ENCODE measurements around the gene PAIP1.
A peak's percentile ranks its signal among the peaks of the same experiment; 100 is the strongest.
"Not testable (repeated sequence)": the region's sequence is repeated elsewhere in the genome, so short reads cannot be mapped to it uniquely, and the experiment has no call there.

PAIP1 gene

DNA sequence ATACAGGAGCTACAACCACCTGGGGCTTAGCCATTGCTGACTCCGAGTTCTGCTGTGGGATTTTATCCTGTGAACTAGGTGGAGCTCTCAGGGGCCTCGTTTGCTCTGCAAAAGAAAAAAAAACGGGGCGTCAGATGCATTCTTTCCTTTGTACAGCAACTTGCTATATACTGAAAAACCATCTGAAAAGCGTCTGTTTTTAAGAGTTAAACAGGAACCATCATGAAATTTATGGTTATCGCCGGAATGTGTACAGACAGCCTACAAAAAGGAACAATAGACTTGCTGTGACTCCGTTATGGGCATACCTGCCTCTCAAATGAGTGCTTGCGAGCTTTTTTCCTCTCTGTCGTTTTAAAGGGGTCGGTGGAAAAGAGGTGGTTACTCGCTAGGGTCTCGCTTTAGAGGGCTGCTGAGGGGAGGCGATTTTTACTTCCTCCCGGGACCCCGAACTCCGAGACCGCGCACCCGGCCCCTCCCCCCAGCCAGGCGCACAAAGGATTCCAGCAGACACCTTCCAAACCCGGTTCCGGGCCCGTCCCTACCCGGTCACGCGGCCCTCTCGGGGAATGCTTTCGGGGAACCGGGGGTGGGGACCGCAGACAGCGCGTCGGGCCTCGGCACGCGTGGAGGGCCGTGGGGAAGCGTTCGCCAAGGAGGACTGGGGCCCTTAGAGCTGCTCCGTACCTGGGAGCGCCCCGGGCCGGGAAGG is 826 bp downstream of the PAIP1 start:
- Mint-ChIP-seq H3K36me3 (no peaks in the 10 kb centered on the region), H3K9me3 (no peaks in the 10 kb centered on the region), H3K4me1 (peaks cover 10% of the 10 kb centered on the region), H3K4me3 (no peak overlapping the region), H3K27ac (peak overlapping the region; percentile 92), H3K27me3 (no peaks in the 10 kb centered on the region)

DNA sequence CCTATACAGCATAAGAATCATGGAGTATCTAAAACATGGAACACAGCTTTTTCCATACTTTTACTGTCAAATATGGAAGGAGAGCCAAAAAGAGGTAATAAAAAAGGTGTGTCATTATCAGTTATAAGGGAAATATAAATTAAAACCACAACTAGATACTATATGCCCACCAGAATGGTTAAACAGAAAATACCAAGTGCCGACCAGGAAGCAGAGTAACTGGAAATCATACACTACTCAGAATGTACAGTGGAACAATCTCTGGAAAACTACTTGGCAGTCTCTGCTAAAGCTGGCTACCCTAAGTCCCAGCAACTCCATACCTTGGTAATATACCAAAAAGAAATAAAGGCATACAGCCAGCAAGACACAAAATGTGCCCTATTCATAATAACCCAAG is 2.4 kb downstream of the PAIP1 start:
- Mint-ChIP-seq H3K4me1 (peaks cover 10% of the 10 kb centered on the region), H3K27ac (no peak overlapping the region), H3K36me3 (no peaks in the 10 kb centered on the region), H3K27me3 (no peaks in the 10 kb centered on the region), H3K9me3 (no peaks in the 10 kb centered on the region), H3K4me3 (no peak overlapping the region)

DNA sequence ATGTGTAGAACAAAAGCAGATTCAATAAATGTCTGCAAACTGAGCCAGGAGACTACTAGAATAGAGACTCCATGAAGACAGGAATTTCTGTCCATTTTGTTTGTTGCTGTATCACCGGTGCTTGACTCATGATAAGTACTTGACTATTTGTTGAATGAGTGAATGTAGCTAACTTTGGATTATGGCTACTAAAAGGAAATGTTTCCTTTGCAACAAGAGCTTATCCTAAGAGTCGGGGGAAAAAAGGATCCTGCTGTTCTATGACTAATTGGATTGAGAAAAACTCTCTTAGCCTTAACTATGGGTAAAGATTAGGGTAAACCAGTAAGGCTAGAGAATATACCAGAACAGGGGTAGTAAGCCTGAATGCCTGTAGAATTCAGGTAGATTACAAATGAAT is 3.5 kb downstream of the PAIP1 start:
- Mint-ChIP-seq H3K4me3 (no peak overlapping the region), H3K27ac (no peak overlapping the region), H3K27me3 (no peaks in the 10 kb centered on the region), H3K36me3 (peaks cover 3% of the 10 kb centered on the region), H3K4me1 (peaks cover 13% of the 10 kb centered on the region), H3K9me3 (no peaks in the 10 kb centered on the region)

DNA sequence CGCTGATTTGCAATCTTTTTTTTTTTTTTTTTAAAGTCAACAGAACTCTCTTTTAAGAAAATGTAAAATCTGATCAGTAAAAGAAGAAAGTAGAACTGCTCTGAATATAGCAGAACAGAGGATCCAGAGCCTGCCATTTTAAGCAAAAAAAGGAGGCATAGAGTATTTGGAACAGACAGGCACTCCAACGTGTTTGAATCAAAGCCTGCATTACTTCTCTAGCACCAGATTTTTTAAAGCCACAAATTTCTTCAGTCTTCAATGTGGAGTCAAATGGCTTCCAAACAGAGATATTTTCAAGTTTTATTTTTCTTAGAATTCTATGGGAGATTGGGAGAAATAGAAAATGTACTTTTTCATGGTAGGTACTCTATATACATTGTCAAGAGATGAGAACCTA is 5.1 kb downstream of the PAIP1 start:
- Mint-ChIP-seq H3K4me3 (no peak overlapping the region), H3K27ac (no peak overlapping the region), H3K9me3 (no peaks in the 10 kb centered on the region), H3K4me1 (peaks cover 12% of the 10 kb centered on the region), H3K36me3 (peaks cover 6% of the 10 kb centered on the region), H3K27me3 (no peaks in the 10 kb centered on the region)

DNA sequence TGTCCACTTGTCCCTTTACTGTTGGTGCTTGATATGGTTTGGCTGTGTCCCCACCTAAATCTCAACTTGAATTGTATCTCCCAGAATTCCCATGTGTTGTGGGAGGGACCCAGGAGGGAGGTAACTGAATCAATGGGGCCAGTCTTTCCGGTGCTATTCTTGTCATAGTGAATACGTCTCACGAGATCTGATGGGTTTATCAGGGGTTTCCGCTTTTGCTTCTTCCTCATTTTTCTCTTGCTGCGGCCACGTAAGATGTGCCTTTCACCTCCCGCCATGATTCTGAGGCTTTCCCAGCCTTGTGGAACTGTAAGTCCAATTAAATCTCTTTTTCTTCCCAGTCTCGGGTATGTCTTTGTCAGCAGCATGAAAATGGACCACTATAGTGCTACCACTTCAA is 7.6 kb downstream of the PAIP1 start:
- not testable (repeated sequence) for H3K9me3 Mint-ChIP-seq, H3K27ac Mint-ChIP-seq, H3K4me3 Mint-ChIP-seq, H3K27me3 Mint-ChIP-seq
- Mint-ChIP-seq H3K36me3 (peaks cover 14% of the 10 kb centered on the region), H3K4me1 (peaks cover 24% of the 10 kb centered on the region)

DNA sequence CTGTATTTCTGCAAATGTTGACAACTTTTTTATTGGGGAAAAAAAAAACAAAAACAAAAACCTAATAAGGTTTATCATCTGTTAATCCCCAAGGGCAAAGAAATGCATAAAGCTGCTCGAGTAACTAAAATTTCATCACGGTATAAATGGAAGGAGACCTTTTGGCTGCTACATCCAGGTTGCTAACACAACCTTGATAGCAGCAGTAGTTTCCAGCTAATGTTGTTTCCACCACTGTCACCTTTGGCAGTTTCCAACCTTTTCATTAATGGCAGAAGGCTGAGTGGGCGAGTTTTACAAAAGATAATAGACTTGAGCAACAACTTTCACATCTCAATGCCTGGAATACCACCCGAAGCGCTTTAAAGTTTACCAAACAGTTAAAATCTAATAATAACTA is 8.5 kb downstream of the PAIP1 start:
- H3K9me3 Mint-ChIP-seq = no peaks in the 10 kb centered on the region
- peaks cover 26% of the 10 kb centered on the region for H3K4me1 Mint-ChIP-seq

DNA sequence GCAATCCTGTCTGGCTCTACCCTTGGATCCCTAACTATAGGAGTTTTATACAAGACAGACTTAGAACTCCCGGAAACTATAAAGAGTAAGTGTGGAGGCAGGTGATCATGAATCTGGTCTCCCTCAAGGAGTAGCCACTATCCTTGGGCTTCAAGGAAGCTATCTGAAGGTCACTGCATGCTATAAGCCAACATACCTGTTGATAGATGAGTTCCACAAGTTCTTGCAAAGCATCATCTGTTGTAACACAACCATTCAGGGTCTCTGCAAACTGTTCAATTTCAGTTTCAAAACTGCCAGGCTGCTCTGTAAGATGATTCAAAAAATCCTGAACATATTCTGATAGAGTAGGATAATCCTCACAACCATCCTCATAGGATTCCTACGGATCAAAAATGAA is 9.3 kb downstream of the PAIP1 start:
- H3K36me3 Mint-ChIP-seq = peaks cover 18% of the 10 kb centered on the region

More for the DNA sequence above, 8.5 kb downstream of the PAIP1 start:
- Mint-ChIP-seq H3K27ac (no peak overlapping the region), H3K4me3 (no peak overlapping the region), H3K36me3 (peaks cover 17% of the 10 kb centered on the region), H3K27me3 (no peaks in the 10 kb centered on the region)

DNA sequence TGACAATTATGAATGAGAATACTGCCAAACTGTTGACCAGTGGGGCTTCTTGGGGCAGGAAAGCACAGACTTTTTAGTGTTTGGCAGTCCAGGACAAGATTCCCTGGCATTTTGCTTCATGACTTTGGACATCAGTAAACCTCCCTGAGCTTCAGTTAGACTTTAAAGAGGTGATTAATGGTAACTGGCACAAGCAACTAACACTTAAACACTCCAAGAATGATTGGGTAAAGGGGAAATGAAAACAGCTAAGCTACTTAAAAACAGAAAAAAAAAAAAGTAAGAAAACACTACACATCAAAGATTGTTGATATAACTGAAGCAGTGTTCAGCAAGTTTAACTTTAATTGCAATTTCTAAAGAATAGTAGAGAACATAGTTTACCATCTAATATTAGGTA is 13.4 kb downstream of the PAIP1 start:
- Mint-ChIP-seq H3K27ac (no peak overlapping the region), H3K4me3 (no peak overlapping the region), H3K36me3 (peaks cover 18% of the 10 kb centered on the region)

More for the DNA sequence above, 9.3 kb downstream of the PAIP1 start:
- H3K27me3 Mint-ChIP-seq = no peaks in the 10 kb centered on the region
- H3K4me1 Mint-ChIP-seq = peaks cover 26% of the 10 kb centered on the region
- H3K4me3 Mint-ChIP-seq = no peak overlapping the region
- H3K9me3 Mint-ChIP-seq = no peaks in the 10 kb centered on the region
- no peak overlapping the region for H3K27ac Mint-ChIP-seq

DNA sequence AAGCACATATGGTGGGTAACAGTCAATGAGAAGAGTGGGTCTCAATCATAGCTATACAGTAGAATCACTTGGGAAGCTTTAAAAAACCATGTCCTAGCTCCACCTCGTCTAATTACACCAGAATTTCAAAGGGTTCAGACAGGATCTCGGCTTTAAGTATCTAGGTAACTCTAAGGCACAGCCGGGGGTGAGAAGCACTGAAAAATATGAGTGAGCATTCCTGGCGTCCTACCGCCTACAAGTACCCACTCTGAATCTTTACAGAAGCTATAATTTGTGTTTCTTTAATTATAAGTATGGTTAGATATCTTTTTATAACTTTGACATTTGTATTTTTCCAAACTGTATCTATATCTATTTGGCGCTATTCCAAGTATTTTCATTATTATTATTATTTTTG is 16.1 kb downstream of the PAIP1 start:
- peaks cover 21% of the 10 kb centered on the region for H3K4me1 Mint-ChIP-seq
- no peaks in the 10 kb centered on the region for H3K9me3 Mint-ChIP-seq
- H3K4me3 Mint-ChIP-seq = no peak overlapping the region
- peaks cover 19% of the 10 kb centered on the region for H3K36me3 Mint-ChIP-seq
- H3K27me3 Mint-ChIP-seq = no peaks in the 10 kb centered on the region
- no peak overlapping the region for H3K27ac Mint-ChIP-seq

More for the DNA sequence above, 13.4 kb downstream of the PAIP1 start:
- Mint-ChIP-seq H3K9me3 (no peaks in the 10 kb centered on the region), H3K27me3 (no peaks in the 10 kb centered on the region), H3K4me1 (peaks cover 27% of the 10 kb centered on the region)

DNA sequence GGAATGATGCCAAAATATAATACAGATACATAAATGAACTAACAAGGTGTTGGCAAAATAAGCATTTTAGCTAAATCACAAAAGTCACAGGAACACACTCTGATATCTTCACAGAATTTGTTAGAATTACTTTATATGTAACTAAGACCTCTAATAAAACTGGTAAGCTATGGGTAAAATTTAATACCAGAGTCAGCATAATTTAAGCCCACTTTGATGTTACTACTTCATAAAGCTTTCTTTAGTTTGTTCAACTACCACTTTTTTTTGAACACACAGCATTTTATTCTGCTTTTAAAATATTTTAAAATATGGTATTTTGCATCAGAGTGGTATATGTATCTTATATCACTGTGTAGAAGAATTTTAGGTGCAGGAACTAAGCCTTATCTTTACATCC is 19.9 kb downstream of the PAIP1 start:
- H3K27me3 Mint-ChIP-seq = no peaks in the 10 kb centered on the region
- H3K4me3 Mint-ChIP-seq = no peak overlapping the region
- no peak overlapping the region for H3K27ac Mint-ChIP-seq
- peaks cover 22% of the 10 kb centered on the region for H3K36me3 Mint-ChIP-seq
- no peaks in the 10 kb centered on the region for H3K9me3 Mint-ChIP-seq
- H3K4me1 Mint-ChIP-seq = peaks cover 23% of the 10 kb centered on the region

DNA sequence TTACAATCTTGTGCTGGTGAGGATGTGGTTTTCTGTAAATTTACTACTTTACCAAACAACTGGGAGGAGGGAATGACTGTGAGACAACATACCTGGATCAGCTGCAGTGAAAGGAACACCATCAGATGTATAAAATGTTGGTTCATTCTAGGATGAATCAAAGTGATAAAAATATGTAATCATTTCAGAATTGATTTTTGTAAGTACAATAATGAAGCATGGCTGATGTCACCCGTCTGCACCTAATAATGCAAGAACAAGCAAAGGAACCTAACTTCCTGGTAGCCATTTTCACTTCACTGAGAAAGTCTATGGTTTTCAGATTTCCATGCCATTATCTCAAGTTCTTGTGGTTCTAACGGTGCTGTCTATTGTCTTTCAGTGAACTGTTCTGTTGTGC is 23.2 kb downstream of the PAIP1 start:
- H3K27ac Mint-ChIP-seq = peak overlapping the region; percentile 35
- H3K36me3 Mint-ChIP-seq = peaks cover 27% of the 10 kb centered on the region
- H3K4me1 Mint-ChIP-seq = peaks cover 17% of the 10 kb centered on the region
- no peaks in the 10 kb centered on the region for H3K27me3 Mint-ChIP-seq
- H3K9me3 Mint-ChIP-seq = no peaks in the 10 kb centered on the region
- H3K4me3 Mint-ChIP-seq = no peak overlapping the region

DNA sequence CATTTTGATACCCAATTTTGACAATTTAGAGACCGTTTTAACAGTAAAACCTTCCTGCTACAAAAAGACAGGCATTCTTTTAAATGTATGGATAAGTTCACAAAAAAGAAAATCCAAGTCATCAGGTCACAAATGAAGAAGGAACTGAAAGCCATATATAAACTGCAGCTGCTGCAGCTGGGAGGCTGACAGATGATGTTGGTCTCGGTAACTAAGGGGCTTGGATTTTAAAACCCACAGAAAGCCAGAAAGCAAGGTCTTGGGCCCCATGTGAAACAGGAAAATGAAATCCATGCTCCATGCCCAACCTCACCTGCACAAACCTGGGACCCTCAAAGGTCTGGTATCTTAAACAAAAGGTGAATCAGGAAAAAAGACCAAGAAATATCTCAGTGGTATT is 26.2 kb downstream of the PAIP1 start:
- peaks cover 20% of the 10 kb centered on the region for H3K4me1 Mint-ChIP-seq
- H3K9me3 Mint-ChIP-seq = no peaks in the 10 kb centered on the region
- H3K4me3 Mint-ChIP-seq = no peak overlapping the region
- H3K27ac Mint-ChIP-seq = no peak overlapping the region
- peaks cover 29% of the 10 kb centered on the region for H3K36me3 Mint-ChIP-seq
- H3K27me3 Mint-ChIP-seq = no peaks in the 10 kb centered on the region

DNA sequence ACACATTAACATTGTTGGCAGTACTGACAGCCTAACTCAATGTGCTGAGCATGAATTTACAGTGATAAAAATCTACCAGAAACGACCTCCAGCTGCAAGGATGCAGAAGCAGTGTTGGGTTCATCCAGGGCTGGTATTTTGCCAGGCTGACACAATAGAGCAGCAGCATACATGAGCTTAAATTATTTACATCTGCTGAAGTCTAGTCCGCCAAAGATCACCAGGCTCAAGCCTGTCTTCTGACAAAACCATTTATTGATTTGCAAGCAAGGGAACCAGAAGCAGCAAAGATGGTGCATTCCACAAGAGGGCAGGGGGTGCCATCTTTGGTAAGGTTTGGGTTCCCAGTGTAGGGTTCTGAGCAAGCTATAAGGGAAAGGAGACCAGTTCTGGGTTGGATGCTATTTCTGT is 33.2 kb downstream of the PAIP1 start:
- peaks cover 4% of the 10 kb centered on the region for H3K4me1 Mint-ChIP-seq
- H3K9me3 Mint-ChIP-seq = no peaks in the 10 kb centered on the region
- peak overlapping the region; percentile 30 for H3K27ac Mint-ChIP-seq
- H3K4me3 Mint-ChIP-seq = no peak overlapping the region
- H3K36me3 Mint-ChIP-seq = peaks cover 15% of the 10 kb centered on the region
- H3K27me3 Mint-ChIP-seq = no peaks in the 10 kb centered on the region

DNA sequence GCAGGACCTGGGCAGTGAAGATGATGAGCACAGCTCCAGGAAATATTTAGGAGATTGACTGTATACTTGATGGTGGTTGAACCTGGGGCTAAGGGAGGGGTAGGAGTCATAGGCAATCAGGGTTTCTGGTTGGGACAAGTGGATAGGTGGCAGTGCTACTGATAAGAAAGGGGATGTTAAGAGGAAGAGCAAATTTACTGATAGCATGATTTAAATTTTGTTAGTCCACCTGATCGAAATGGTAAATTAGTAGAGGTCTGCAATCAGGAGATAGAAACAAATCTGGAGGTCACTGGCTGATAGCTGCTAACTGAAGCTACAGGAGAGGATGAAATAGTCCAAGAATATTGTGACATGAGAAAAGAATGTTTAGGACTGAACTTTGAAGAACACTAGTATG is 36.3 kb downstream of the PAIP1 start:
- H3K9me3 Mint-ChIP-seq = no peaks in the 10 kb centered on the region

DNA sequence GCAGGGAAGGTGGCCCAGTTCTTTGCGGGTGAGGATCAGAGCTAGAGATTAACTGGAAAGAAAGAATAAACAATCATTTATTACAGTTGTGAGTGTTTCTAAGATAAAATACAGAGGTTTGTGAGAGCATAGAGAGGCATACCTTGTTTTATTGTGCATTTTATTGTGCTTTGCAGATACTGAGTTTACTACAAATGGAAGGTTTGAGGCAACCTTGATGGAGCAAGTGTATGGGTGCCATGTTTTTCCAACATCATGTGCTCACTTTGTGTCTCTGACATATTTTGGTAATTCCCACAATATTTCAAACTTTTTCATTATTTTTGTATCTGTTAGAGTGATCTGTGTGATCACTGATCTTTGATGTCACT is 41.2 kb downstream of the PAIP1 start:
- H3K27ac Mint-ChIP-seq = peak overlapping the region; percentile 95
- no peaks in the 10 kb centered on the region for H3K27me3 Mint-ChIP-seq
- peak overlapping the region; percentile 94 for H3K4me3 Mint-ChIP-seq
- H3K9me3 Mint-ChIP-seq = no peaks in the 10 kb centered on the region
- peaks cover 37% of the 10 kb centered on the region for H3K4me1 Mint-ChIP-seq
- peaks cover 5% of the 10 kb centered on the region for H3K36me3 Mint-ChIP-seq

More for the DNA sequence above, 36.3 kb downstream of the PAIP1 start:
- Mint-ChIP-seq H3K4me1 (peaks cover 7% of the 10 kb centered on the region), H3K27me3 (no peaks in the 10 kb centered on the region), H3K4me3 (no peak overlapping the region), H3K36me3 (peaks cover 8% of the 10 kb centered on the region), H3K27ac (no peak overlapping the region)

DNA sequence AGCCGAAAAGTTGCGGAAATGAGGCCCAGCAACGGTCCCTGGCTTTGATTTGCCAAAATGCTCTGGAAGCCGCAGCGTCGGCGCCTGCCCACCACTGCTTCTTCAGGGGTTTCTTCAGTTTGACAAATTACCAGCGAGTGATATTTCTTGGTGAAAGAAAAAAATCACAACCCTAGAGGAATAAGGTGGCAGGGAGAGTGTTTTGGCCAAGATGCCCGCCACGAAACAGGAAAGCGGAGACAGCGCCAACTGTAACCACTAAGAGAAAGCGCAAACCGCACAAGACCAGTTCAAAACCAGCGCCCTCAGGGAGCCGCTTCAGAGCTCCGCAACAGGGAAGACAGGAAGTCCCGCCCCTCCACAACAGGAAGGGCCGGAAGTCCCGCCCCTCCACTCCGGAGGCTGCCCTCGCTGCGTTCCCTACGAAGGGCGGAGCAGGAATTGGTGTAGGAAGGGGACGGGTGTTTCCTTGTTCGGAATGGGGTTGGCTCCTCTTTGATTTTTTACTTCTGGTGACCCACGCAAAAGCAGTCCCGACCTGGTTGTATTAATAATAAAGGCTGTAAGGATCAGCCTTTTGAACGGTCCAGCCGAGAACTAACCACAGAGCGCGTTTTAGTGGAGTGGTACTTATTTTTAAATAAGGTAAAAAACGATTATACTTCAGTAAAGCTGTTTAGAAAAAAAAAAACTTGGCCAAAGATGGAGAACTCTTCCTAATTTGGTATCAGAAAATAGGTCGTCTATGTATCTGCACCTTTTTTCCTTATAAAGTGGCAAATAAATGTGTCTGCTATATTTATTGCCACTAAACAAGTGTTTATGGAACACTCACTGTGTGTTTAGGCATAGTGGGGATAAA is 41.8 kb downstream of the PAIP1 start, which contains the start of gene C5orf34:
C5orf34 (minus strand) TSS at position 333 of the 862 bp plus-strand sequence. CDS start 5,809 bp downstream, outside the sequence.
- Mint-ChIP-seq H3K4me1 (peaks cover 37% of the 10 kb centered on the region), H3K36me3 (peaks cover 5% of the 10 kb centered on the region), H3K27me3 (no peaks in the 10 kb centered on the region), H3K4me3 (peak within 1 kb of the TSS; percentile 94), H3K27ac (peak within 1 kb of the TSS; percentile 95), H3K9me3 (no peaks in the 10 kb centered on the region)

All from activated naive CD4-positive, alpha-beta T cell treated with anti-CD3 and anti-CD28 coated beads, Interleukin-2, amount 50 U/mL, for 24 hours (primary cell).